Measurements from ENCODE around the gene CDKN1C.

GRCh38 chr11:2921742-2922493 is 36.3 kb upstream of the CDKN1C start:
- TF ChIP-seq ZNF8 (CRISPR knock-in tag; IDR thresholded peaks at IDR 0.05), result no peak
- TF ChIP-seq ZFP30 (CRISPR knock-in tag; IDR thresholded peaks at IDR 0.05), result no peak
- no peak for TF ChIP-seq PPARA (CRISPR knock-in tag; IDR thresholded peaks at IDR 0.05; ENCODE audit: borderline replicate concordance)
- TF ChIP-seq GLIS3 (CRISPR knock-in tag; IDR thresholded peaks at IDR 0.05), result no peak
- TF ChIP-seq CSDC2 (CRISPR knock-in tag; IDR thresholded peaks at IDR 0.05), result no peak
- TF ChIP-seq PATZ1 (CRISPR knock-in tag; IDR thresholded peaks at IDR 0.05; ENCODE audit: borderline replicate concordance), result no peak
